ENCODE measurements around the gene ACACA. TPM values are rescaled to one million over a fixed set of nuclear protein-coding genes. Genes with fewer than 3 reads are reported as not detected.

ACACA gene
- polyA plus RNA-seq, 1 experiment: 57.9 TPM

GRCh38 chr17:37230633-37231032 lies 176.0 kb downstream of the ACACA start:
- POLR2A ChIA-PET: no interaction called here
- CTCF ChIA-PET: interaction anchor here (1.2 to 1.8 kb wide), 3 partner anchors 8 to 183 kb away, joined by 3 to 6 read pairs (median 5); no protein-coding TSS in a partner anchor
- Histone ChIP-seq H3K27me3 (ENCODE audit: control insufficient read depth, insufficient read depth, low read length) (no peaks in the 10 kb centered on the region), H3K9me3 (ENCODE audit: control insufficient read depth, insufficient read depth, low read length) (no peaks in the 10 kb centered on the region), H3K4me3 (ENCODE audit: low read depth, low read length) (no peak overlapping the region), H3K27ac (ENCODE audit: low read depth, low read length) (no peak overlapping the region)
- no peak for DNase-seq (ENCODE audit: low read depth, low spot score)
- no peak for TF ChIP-seq CTCF (IDR thresholded peaks at IDR 0.05; ENCODE audit: low read depth, low read length)

GRCh38 chr17:37225465-37225864 lies 181.2 kb downstream of the ACACA start:
- ChIA-PET CTCF (interaction anchor here (1.0 to 4.7 kb wide), 3 partner anchors 15 to 623 kb away, joined by 3 to 31 read pairs (median 23); no protein-coding TSS in a partner anchor), POLR2A (no interaction called here)
- no peak for TF ChIP-seq CTCF (IDR thresholded peaks at IDR 0.05; ENCODE audit: low read depth, low read length)
- Histone ChIP-seq H3K4me3 (ENCODE audit: low read depth, low read length) (no peak overlapping the region), H3K27me3 (ENCODE audit: control insufficient read depth, insufficient read depth, low read length) (no peaks in the 10 kb centered on the region), H3K27ac (ENCODE audit: low read depth, low read length) (no peak overlapping the region), H3K9me3 (ENCODE audit: control insufficient read depth, insufficient read depth, low read length) (no peaks in the 10 kb centered on the region)
- no peak for DNase-seq (ENCODE audit: low read depth, low spot score)

- no peaks in the 10 kb centered on the region for H3K9me3 ChIP-seq (ENCODE audit: control insufficient read depth, insufficient read depth, low read length)
- no peaks in the 10 kb centered on the region for H3K27me3 ChIP-seq (ENCODE audit: control insufficient read depth, insufficient read depth, low read length)
- peak; percentile 18 for TF ChIP-seq CTCF (IDR thresholded peaks at IDR 0.05; ENCODE audit: low read depth, low read length)
- POLR2A ChIA-PET: no interaction called here
- DNase-seq (ENCODE audit: low read depth, low spot score): no peak
- CTCF ChIA-PET: interaction anchor here (0.6 to 1.2 kb wide), 2 partner anchors 11 to 619 kb away, joined by 3 read pairs; no protein-coding TSS in a partner anchor
- H3K27ac ChIP-seq (ENCODE audit: low read depth, low read length): no peak overlapping the region
- no peak overlapping the region for H3K4me3 ChIP-seq (ENCODE audit: low read depth, low read length)
Observed at GRCh38 chr17:37221865-37222264, 184.8 kb downstream of the ACACA start.

- Histone ChIP-seq H3K9me3 (ENCODE audit: control insufficient read depth, insufficient read depth, low read length) (no peaks in the 10 kb centered on the region), H3K27ac (ENCODE audit: low read depth, low read length) (no peak overlapping the region), H3K27me3 (ENCODE audit: control insufficient read depth, insufficient read depth, low read length) (no peaks in the 10 kb centered on the region), H3K4me3 (ENCODE audit: low read depth, low read length) (no peak overlapping the region)
- peak; percentile 16 for DNase-seq (ENCODE audit: low read depth, low spot score)
- TF ChIP-seq CTCF (IDR thresholded peaks at IDR 0.05; ENCODE audit: low read depth, low read length): peak; percentile 74
- POLR2A ChIA-PET: no interaction called here
- CTCF ChIA-PET: no interaction called here
Observed at GRCh38 chr17:37220607-37220953, 186.1 kb downstream of the ACACA start.

- no peaks in the 10 kb centered on the region for H3K9me3 ChIP-seq (ENCODE audit: control insufficient read depth, insufficient read depth, low read length)
- no peaks in the 10 kb centered on the region for H3K27me3 ChIP-seq (ENCODE audit: control insufficient read depth, insufficient read depth, low read length)
- POLR2A ChIA-PET: no interaction called here
- H3K27ac ChIP-seq (ENCODE audit: low read depth, low read length): no peak overlapping the region
- no peak for DNase-seq (ENCODE audit: low read depth, low spot score)
- no peak for TF ChIP-seq CTCF (IDR thresholded peaks at IDR 0.05; ENCODE audit: low read depth, low read length)
- CTCF ChIA-PET: interaction anchor here (1.0 to 3.5 kb wide), 3 partner anchors 9 to 617 kb away, joined by 3 to 23 read pairs (median 4); no protein-coding TSS in a partner anchor
- H3K4me3 ChIP-seq (ENCODE audit: low read depth, low read length): no peak overlapping the region
Observed at GRCh38 chr17:37219876-37220606, 186.6 kb downstream of the ACACA start.

Measured in AG04450 (cell line).